Panc1 (cell line): ENCODE data around the gene COX7B. TPM values are rescaled to one million over a fixed set of nuclear protein-coding genes. Genes with fewer than 3 reads are reported as not detected.
"Not testable (repeated sequence)": the region's sequence is repeated elsewhere in the genome, so short reads cannot be mapped to it uniquely, and the experiment has no call there.

ENCODE experiments used
- ATAC-seq: fragments of 200-7000 bp; cut with Tn5 transposase; 2 replicates; pipeline ENCODE4 v1.9.1; 2020; ENCODE audit warnings: mild to moderate bottlenecking, moderate library complexity
- BruUV-seq: library from RNA; stranded (reverse); fragments of 400-500 nt; replicated peaks from 2 replicates; lab custom pipeline; 2021; lab: Mats Ljungman, UMichigan
- CTCF ChIA-PET: fragments of 300-600 bp; sonication (Branson Sonifier 250); formaldehyde crosslinking; loops from one replicate; lab custom pipeline; 2022; ENCODE audit warnings: antibody characterized with exemption; lab: Charles Lee
- POLR2A ChIA-PET: fragments of 300-600 bp; sonication (Branson Sonifier 250); formaldehyde crosslinking; loops from one replicate; lab custom pipeline; 2022; ENCODE audit warnings: antibody characterized with exemption; lab: Charles Lee
- DNase-seq: peaks from one replicate; pipeline ENCODE4 v3.0.0-alpha.2; 2010; ENCODE audit warnings: low read depth, low spot score
- H3K27ac ChIP-seq: 2 replicates; pipeline ENCODE4 v1.5.1; 2011; ENCODE audit warnings: mild to moderate bottlenecking, low read length, inconsistent platforms
- H3K27me3 ChIP-seq: fragments of 200-500 bp; sonication (Bioruptor generic); 2 replicates; pipeline ENCODE4 v1.6.0; 2014; ENCODE audit warnings: low read length, inconsistent platforms; ENCODE audit not compliant: control insufficient read depth, insufficient read depth
- H3K36me3 ChIP-seq: fragments of 200-500 bp; sonication (Bioruptor generic); 2 replicates; pipeline ENCODE4 v1.5.1; 2014; ENCODE audit warnings: inconsistent platforms, mild to moderate bottlenecking, low read length, moderate library complexity; ENCODE audit not compliant: control insufficient read depth, insufficient read depth
- H3K4me1 ChIP-seq: 2 replicates; pipeline ENCODE4 v1.5.1; 2011; ENCODE audit warnings: inconsistent platforms, mild to moderate bottlenecking, low read length, moderate library complexity; ENCODE audit not compliant: control insufficient read depth, insufficient read depth
- H3K4me3 ChIP-seq, 2 experiments: 2 replicates each; pipeline ENCODE4 v1.5.1; 2011 to 2012; ENCODE audit warnings: low read depth in 2 of 2, low read length in 2 of 2, mild to moderate bottlenecking in 2 of 2, inconsistent platforms in 1 of 2, moderate library complexity in 1 of 2
- H3K9me3 ChIP-seq: fragments of 200-500 bp; sonication (Bioruptor generic); 2 replicates; pipeline ENCODE4 v1.5.1; 2014; ENCODE audit warnings: low read depth, mild to moderate bottlenecking, inconsistent platforms, low read length, moderate library complexity; ENCODE audit not compliant: control insufficient read depth, insufficient read depth
- CTCF ChIP-seq: fragments of 450-650 bp; IDR thresholded peaks from 2 replicates; pipeline ENCODE4 v1.5.1; 2017; ENCODE audit warnings: mild to moderate bottlenecking
- POLR2AphosphoS5 ChIP-seq: IDR thresholded peaks from 2 replicates; pipeline ENCODE4 v1.6.1; 2012; ENCODE audit warnings: mild to moderate bottlenecking, low read depth, low read length, moderate library complexity
- REST ChIP-seq, 2 experiments: IDR thresholded peaks; 2 replicates each; pipeline ENCODE4 v1.6.1; 2011 to 2012; ENCODE audit warnings: low read depth in 2 of 2, control low read depth in 1 of 2, low read length in 1 of 2, mild to moderate bottlenecking in 1 of 2, moderate library complexity in 1 of 2; ENCODE audit not compliant: insufficient read depth in 1 of 2
- SIN3A ChIP-seq: IDR thresholded peaks from 2 replicates; pipeline ENCODE4 v1.6.1; 2012; ENCODE audit warnings: low read depth, mild to moderate bottlenecking, low read length, moderate library complexity, borderline replicate concordance; ENCODE audit not compliant: insufficient read depth
- TCF7L2 ChIP-seq: IDR thresholded peaks from 2 replicates; pipeline ENCODE4 v1.6.1; 2011; ENCODE audit warnings: mild to moderate bottlenecking, low read depth, low read length, inconsistent platforms
- in situ Hi-C: cut with HindIII; loops from 2 replicates; pipeline ENCODE4 v1.10.0; 2016; ENCODE audit warnings: low sequenced_read_pairs, low pct_unique_long_range_greater_than_20kb
- intact Hi-C: fragments of 100-400 bp; cut with micrococcal nuclease; formaldehyde crosslinking; loops from one replicate; pipeline ENCODE4 v1.10.0; 2022; ENCODE audit not compliant: unreplicated experiment
- total RNA-seq: library from RNA; stranded (reverse); gene quantifications from one replicate; pipeline ENCODE4 v1.2.1, GENCODE V29; 2021; ENCODE audit not compliant: unreplicated experiment

The COX7B gene
- total RNA-seq, 1 experiment from 2014 or later: 352 TPM

- no peak for TF ChIP-seq REST (IDR thresholded peaks at IDR 0.05; ENCODE audit: insufficient read depth in 1 of 2, low read depth in 2 of 2, low read length in 1 of 2)
- no peak for TF ChIP-seq CTCF
- no peak for TF ChIP-seq SIN3A
- TF ChIP-seq TCF7L2: no peak
- TF ChIP-seq POLR2AphosphoS5: no peak
- in situ Hi-C loops: no loop called here
- peaks cover 15% of the 10 kb centered on the region for H3K4me1 ChIP-seq
- intact Hi-C loops: no loop called here
- H3K36me3 ChIP-seq: no peaks in the 10 kb centered on the region
- H3K27ac ChIP-seq: peak overlapping the region; percentile 66
- no peaks in the 10 kb centered on the region for H3K27me3 ChIP-seq
- peak overlapping the region in 1 of 2 experiments; percentile 16; a peak in 2 of 4 replicates for H3K4me3 ChIP-seq
- ATAC-seq: peak; percentile 46; the same call in 1 of the 2 replicates
- POLR2A ChIA-PET: no interaction called here
- no peaks in the 10 kb centered on the region for H3K9me3 ChIP-seq
- no peak for DNase-seq
- BruUV-seq: no TSS peak
- CTCF ChIA-PET: interaction anchor here (0.7 kb wide), 1 partner anchor 74 kb away, joined by 3 read pairs; no protein-coding TSS in a partner anchor
Observed at GRCh38 chrX:77917294-77917933, 18.1 kb downstream of the COX7B start.

GRCh38 chrX:77918568-77918967 lies 19.3 kb downstream of the COX7B start:
- no peak for DNase-seq
- intact Hi-C loops: no loop called here
- Histone ChIP-seq H3K27me3 (no peaks in the 10 kb centered on the region), H3K27ac (peak overlapping the region; percentile 44; the same call in 1 of the 2 replicates), H3K9me3 (no peaks in the 10 kb centered on the region), H3K4me3 (no peak overlapping the region), H3K36me3 (no peaks in the 10 kb centered on the region), H3K4me1 (peaks cover 10% of the 10 kb centered on the region)
- ATAC-seq: peak; percentile 44
- ChIA-PET CTCF (no interaction called here), POLR2A (no interaction called here)
- in situ Hi-C loops: no loop called here
- TF ChIP-seq CTCF: no peak
- TF ChIP-seq SIN3A: no peak
- no peak for TF ChIP-seq REST (IDR thresholded peaks at IDR 0.05; ENCODE audit: insufficient read depth in 1 of 2, low read depth in 2 of 2, low read length in 1 of 2)
- no peak for TF ChIP-seq POLR2AphosphoS5
- no peak for TF ChIP-seq TCF7L2
- no TSS peak for BruUV-seq

GRCh38 chrX:77919370-77919769 lies 20.1 kb downstream of the COX7B start:
- intact Hi-C loops, in situ Hi-C loops: not testable (repeated sequence)

More at GRCh38 chrX:77919370-77919769, 20.1 kb downstream of the COX7B start:
- H3K36me3 ChIP-seq, BruUV-seq, POLR2A ChIA-PET, H3K4me3 ChIP-seq, H3K9me3 ChIP-seq, H3K27me3 ChIP-seq, H3K27ac ChIP-seq, DNase-seq, ATAC-seq, CTCF ChIA-PET: not testable (repeated sequence)
- peaks cover 18% of the 10 kb centered on the region for H3K4me1 ChIP-seq
